Ovary (tissue), 9 donors: ENCODE data around the gene CRIP1. TPM values are rescaled to one million over a fixed set of nuclear protein-coding genes. Genes with fewer than 3 reads are reported as not detected.
A peak's percentile ranks its signal among the peaks of the same experiment; 100 is the strongest.

Source experiments
- DNase-seq, 5 donors: peaks; one replicate each; pipeline ENCODE4 v3.0.0-alpha.2; 2019 to 2020
- H3K27ac ChIP-seq, 2 donors: fragments of 200-600 bp; one replicate each; pipeline versions ENCODE4 v1.5.1 to v1.8.0; 2019 to 2022
- H3K27me3 ChIP-seq: fragments of 200-600 bp; one replicate; pipeline ENCODE4 v1.8.0; 2022
- H3K36me3 ChIP-seq: fragments of 200-600 bp; sonication (generic); one replicate; pipeline ENCODE4 v1.5.1; 2019
- H3K4me1 ChIP-seq: one replicate; pipeline ENCODE4 v1.8.1; 2013; ENCODE audit warnings: mild to moderate bottlenecking, moderate library complexity; ENCODE audit not compliant: insufficient read depth
- H3K4me3 ChIP-seq: fragments of 200-600 bp; sonication (generic); one replicate; pipeline ENCODE4 v1.5.1; 2017
- H3K9me3 ChIP-seq, 2 donors: fragments of 200-600 bp in 1 of 2; sonication (generic) in 1 of 2; one replicate each; pipeline versions ENCODE4 v1.5.1 to v1.8.1; 2013 to 2019; ENCODE audit warnings: mild to moderate bottlenecking in 1 of 2, moderate library complexity in 1 of 2
- EP300 ChIP-seq: sonication (generic); formaldehyde crosslinking; IDR thresholded peaks from one replicate; pipeline ENCODE4 v1.6.1; 2017; ENCODE audit warnings: antibody characterized with exemption
- POLR2A ChIP-seq: fragments of 450-650 bp; IDR thresholded peaks from one replicate; pipeline ENCODE4 v1.6.1; 2017; ENCODE audit warnings: antibody characterized with exemption, mild to moderate bottlenecking, moderate library complexity
- WGBS, 3 donors: extraction: QIAGEN DNeasy Blood & Tissue Kit in 1 of 3; methylation state at CpG; one replicate each; pipeline versions ENCODE4 v1.1.5 to v1.1.7; 2013 to 2017; 5-methylcytosine and 5-hydroxymethylcytosine counted together
- intact Hi-C, 4 donors: fragments of 100-400 bp; cut with DNase I; formaldehyde crosslinking; loops; one replicate each; pipeline versions ENCODE4 v1.11.0 to v1.15.1; 2022 to 2023
- polyA plus RNA-seq, 2 donors: library from polyadenylated mRNA; stranded (reverse); fragments of 200-250 nt in 1 of 2; fragments of 350-450 nt in 1 of 2; fragmentation: Illumina TruSeq in 1 of 2; extraction: RNeasy Lipid Tissue Mini Kit (QIAGEN cat#74804) in 1 of 2; gene quantifications; one replicate each; pipeline ENCODE4 v1.2.3, GENCODE V29; 2013 to 2014
- total RNA-seq, 7 donors: library from RNA; depleted of rRNA in 2 of 7; stranded (reverse); fragments of >200 nt in 2 of 7; fragmentation: NEBNext Ultra II Directional in 3 of 7; extraction: Animal tissue kit (Norgen Biotek cat#: 25700) in 3 of 7; gene quantifications; one replicate each; pipeline versions ENCODE4 v1.1.0 to v1.2.4, GENCODE V29; 2016 to 2023
- TF ChIP-seq, protein P1 (sequence below), 3 donors: fragments of 450-650 bp in 2 of 3; fragments of 200-600 bp in 1 of 3; IDR thresholded peaks; one replicate each; pipeline versions ENCODE4 v1.5.1 to v1.8.0; 2016 to 2022; ENCODE audit warnings: antibody characterized with exemption in 3 of 3, mild to moderate bottlenecking in 1 of 3
- donor health status: DM: no; HTN: no; CAD: no; lungs with moderate emphysema.
- donor health status: DM: no; HTN: no; CAD: no.
- donor health status: Bipolar disorder and iron deficiency.
- donor health status: DM: yes; HTN: yes; CAD: no.
- donor health status: DM: no; HTN: no; CAD: no.
- donor health status: DM: yes; HTN: yes; CAD: no.

The CRIP1 gene
- total and polyA plus RNA-seq, 9 donors: 3.2 to 116 (median 26.4) TPM

DNA sequence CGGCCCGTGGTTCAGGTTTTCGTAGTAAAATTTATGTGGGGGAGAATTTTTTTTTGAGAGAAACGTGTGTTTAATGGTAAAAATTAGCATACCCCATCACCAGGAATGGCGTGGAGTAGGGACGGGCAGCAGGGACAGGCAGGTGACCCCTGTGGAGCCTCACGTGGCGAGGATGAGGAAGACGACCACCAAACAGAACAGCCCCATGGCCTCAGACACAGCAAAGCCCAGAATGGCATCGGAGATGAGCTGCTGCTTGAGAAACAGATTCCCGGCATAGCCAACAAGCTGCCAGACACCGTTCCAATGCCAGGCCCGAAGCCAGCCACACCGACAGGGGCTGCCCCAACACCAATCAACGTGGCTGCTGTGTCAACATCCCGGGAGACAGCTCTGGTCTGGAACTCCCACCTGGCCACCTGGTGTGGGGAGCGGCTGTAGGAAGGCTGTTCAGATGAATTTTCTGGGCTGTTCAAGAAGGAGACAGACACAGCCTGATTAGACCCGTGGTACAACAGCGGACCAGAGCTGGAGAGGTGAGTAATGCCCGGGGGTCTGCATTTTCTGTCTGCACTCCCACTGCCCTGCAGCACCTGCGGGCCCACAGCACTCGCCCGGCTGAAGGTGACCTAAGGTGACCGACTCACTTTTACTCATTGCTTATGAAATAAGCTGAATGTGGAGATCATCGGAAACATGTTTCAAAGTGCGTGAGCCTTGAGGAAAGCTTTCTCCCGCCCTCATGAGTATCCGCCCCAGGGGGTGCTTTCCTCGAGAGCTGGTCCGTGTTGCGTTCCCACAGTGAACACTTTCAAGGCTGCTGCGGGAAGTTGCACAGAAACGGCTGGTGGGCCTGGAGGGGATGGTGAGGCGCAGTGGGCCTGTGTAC, 50.2 kb downstream of the CRIP1 start:
- TF ChIP-seq, protein P1, sequence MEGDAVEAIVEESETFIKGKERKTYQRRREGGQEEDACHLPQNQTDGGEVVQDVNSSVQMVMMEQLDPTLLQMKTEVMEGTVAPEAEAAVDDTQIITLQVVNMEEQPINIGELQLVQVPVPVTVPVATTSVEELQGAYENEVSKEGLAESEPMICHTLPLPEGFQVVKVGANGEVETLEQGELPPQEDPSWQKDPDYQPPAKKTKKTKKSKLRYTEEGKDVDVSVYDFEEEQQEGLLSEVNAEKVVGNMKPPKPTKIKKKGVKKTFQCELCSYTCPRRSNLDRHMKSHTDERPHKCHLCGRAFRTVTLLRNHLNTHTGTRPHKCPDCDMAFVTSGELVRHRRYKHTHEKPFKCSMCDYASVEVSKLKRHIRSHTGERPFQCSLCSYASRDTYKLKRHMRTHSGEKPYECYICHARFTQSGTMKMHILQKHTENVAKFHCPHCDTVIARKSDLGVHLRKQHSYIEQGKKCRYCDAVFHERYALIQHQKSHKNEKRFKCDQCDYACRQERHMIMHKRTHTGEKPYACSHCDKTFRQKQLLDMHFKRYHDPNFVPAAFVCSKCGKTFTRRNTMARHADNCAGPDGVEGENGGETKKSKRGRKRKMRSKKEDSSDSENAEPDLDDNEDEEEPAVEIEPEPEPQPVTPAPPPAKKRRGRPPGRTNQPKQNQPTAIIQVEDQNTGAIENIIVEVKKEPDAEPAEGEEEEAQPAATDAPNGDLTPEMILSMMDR (IDR thresholded peaks at IDR 0.05): no peak
- no peak for TF ChIP-seq POLR2A
- TF ChIP-seq EP300: no peak
- intact Hi-C loops: no loop called here
- 66 to 77% (median 68%) methylated on average over 34 of the region's 34 CpGs for WGBS, 3 donors
- Histone ChIP-seq H3K27me3 (no peaks in the 10 kb centered on the region), H3K9me3 (no peaks in the 10 kb centered on the region), H3K36me3 (no peaks in the 10 kb centered on the region), H3K4me1 (no peaks in the 10 kb centered on the region), H3K4me3 (no peak overlapping the region), H3K27ac (no peak overlapping the region)
- DNase-seq: no peak

DNA sequence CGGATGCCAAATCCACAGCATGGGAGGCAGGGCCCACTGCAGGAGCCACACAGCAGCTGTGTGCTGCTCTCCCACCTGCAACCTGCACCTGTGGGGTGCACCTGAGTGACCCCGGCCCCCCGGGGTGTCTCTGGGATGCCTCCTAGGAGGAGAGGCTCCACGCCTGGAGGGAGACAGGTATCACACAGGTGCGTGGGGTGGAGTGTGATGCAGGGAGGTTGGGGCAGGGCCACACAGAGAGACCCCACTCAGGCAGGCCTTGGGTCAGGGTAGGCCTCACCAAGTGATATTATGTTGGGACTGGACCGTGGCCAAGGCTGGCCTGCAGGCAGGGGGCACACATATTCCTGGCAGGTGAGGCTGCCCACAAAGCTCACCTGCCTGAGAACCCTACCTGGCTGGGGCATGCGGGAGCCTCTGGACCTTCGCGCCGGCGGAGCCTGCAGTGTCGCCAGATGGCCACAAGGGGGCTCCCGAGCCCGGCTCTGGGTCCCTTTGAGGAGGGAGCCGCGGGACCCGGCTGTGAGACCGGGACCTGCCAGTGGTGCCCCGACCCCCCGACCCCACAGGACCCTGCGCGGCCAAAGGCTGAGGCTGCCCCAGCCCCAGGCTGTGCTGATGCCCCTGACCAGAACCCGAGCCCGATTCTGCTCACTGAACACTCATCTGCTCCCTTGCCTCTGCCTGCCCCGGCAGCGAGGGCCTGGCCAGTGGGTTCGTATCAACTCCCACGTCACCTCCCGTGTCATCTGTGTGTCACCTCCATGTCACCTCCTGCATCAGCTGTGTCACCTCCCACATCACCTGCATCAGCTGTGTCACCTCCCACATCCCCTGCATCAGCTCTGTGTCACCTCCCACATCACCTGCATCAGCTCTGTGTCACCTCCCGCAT, 51.1 kb downstream of the CRIP1 start:
- TF ChIP-seq, protein P1 (IDR thresholded peaks at IDR 0.05): peak; percentile 45 to 90 (median 60)
- no peak for TF ChIP-seq EP300
- H3K4me1 ChIP-seq: no peaks in the 10 kb centered on the region
- 17 to 21% (median 20%) methylated on average over 29 to 30 of the region's 30 CpGs for WGBS, 3 donors
- H3K27ac ChIP-seq: no peak overlapping the region
- H3K27me3 ChIP-seq: no peaks in the 10 kb centered on the region
- no peaks in the 10 kb centered on the region for H3K36me3 ChIP-seq
- no peak overlapping the region for H3K4me3 ChIP-seq
- intact Hi-C loops: no loop called here
- H3K9me3 ChIP-seq: no peaks in the 10 kb centered on the region
- DNase-seq: peak in 4 of 5 donors; percentile 45 to 69 (median 56)

Other genes with a start within 250 kb of the CRIP1 start
- 10 to 100 TPM; 19.3 to 40.1 (median 34.4) TPM for gene BTBD6, start 238.4 kb upstream of the CRIP1 start, total RNA-seq
- 10 to 100 TPM; 16.6 to 39.2 TPM for gene BTBD6, start 238.4 kb upstream of the CRIP1 start, polyA plus RNA-seq
- 10 to 100 TPM; 33.3 to 47.3 (median 38.5) TPM for gene BRF1, start 185.9 kb upstream of the CRIP1 start, total RNA-seq
- gene BRF1, start 185.9 kb upstream of the CRIP1 start, polyA plus RNA-seq: 10 to 100 TPM; 20.4 to 23.9 TPM
- 10 to 100 TPM; 41.4 to 91.9 (median 60.7) TPM for gene PACS2, start 172.1 kb upstream of the CRIP1 start, total RNA-seq
- gene PACS2, start 172.1 kb upstream of the CRIP1 start, polyA plus RNA-seq: 10 to 100 TPM; 21.2 to 55.9 TPM
- gene TEX22, start 88.3 kb upstream of the CRIP1 start, total RNA-seq: 1 to 10 TPM in 5 of 7 donors, under 1 TPM in 2; 0.11 to 5.1 (median 2.5) TPM
- under 1 TPM in 1 of 2 donors, not detected in 1; 0.59 TPM for gene TEX22, start 88.3 kb upstream of the CRIP1 start, polyA plus RNA-seq
- 100 to 1,000 TPM in 5 of 7 donors, 10 to 100 TPM in 2; 45.7 to 128 (median 112) TPM for gene MTA1, start 67.1 kb upstream of the CRIP1 start, total RNA-seq
- gene MTA1, start 67.1 kb upstream of the CRIP1 start, polyA plus RNA-seq: 10 to 100 TPM; 23.0 to 72.3 TPM
- gene CRIP2, start 12.1 kb upstream of the CRIP1 start, total RNA-seq: 100 to 1,000 TPM in 1 of 7 donors, 10 to 100 TPM in 6; 21.3 to 242 (median 47.8) TPM
- 10 to 100 TPM in 1 of 2 donors, under 1 TPM in 1; 0.35 to 95.1 TPM for gene CRIP2, start 12.1 kb upstream of the CRIP1 start, polyA plus RNA-seq
- 1 to 10 TPM; 2.6 to 8.2 (median 3.8) TPM for gene TEDC1, start 4.4 kb downstream of the CRIP1 start, total RNA-seq
- gene TEDC1, start 4.4 kb downstream of the CRIP1 start, polyA plus RNA-seq: 1 to 10 TPM in 1 of 2 donors, not detected in 1; 5.3 TPM
- 1 to 10 TPM; 3.3 to 9.0 (median 4.4) TPM for gene TMEM121, start 39.7 kb downstream of the CRIP1 start, total RNA-seq
- gene TMEM121, start 39.7 kb downstream of the CRIP1 start, polyA plus RNA-seq: 1 to 10 TPM in 1 of 2 donors, not detected in 1; 3.8 TPM